Dermis microvascular lymphatic vessel endothelial cell (primary cell): ENCODE measurements around the gene SESN2. TPM values are rescaled to one million over a fixed set of nuclear protein-coding genes. Genes with fewer than 3 reads are reported as not detected.

Experiments
- DNase-seq, 2 donors: peaks; one replicate each; pipeline versions ENCODE4 v3.0.0 to v3.0.0-alpha.2; 2010; ENCODE audit warnings: low read depth in 2 of 2
- total RNA-seq: library from RNA; depleted of rRNA; stranded (reverse); fragments of >200 nt; gene quantifications from 2 replicates; pipeline ENCODE4 v1.2.1, GENCODE V29; 2014

Gene SESN2, protein sequence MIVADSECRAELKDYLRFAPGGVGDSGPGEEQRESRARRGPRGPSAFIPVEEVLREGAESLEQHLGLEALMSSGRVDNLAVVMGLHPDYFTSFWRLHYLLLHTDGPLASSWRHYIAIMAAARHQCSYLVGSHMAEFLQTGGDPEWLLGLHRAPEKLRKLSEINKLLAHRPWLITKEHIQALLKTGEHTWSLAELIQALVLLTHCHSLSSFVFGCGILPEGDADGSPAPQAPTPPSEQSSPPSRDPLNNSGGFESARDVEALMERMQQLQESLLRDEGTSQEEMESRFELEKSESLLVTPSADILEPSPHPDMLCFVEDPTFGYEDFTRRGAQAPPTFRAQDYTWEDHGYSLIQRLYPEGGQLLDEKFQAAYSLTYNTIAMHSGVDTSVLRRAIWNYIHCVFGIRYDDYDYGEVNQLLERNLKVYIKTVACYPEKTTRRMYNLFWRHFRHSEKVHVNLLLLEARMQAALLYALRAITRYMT
- total RNA-seq, result 6.4 and 9.0 TPM in 2 replicates

DNA sequence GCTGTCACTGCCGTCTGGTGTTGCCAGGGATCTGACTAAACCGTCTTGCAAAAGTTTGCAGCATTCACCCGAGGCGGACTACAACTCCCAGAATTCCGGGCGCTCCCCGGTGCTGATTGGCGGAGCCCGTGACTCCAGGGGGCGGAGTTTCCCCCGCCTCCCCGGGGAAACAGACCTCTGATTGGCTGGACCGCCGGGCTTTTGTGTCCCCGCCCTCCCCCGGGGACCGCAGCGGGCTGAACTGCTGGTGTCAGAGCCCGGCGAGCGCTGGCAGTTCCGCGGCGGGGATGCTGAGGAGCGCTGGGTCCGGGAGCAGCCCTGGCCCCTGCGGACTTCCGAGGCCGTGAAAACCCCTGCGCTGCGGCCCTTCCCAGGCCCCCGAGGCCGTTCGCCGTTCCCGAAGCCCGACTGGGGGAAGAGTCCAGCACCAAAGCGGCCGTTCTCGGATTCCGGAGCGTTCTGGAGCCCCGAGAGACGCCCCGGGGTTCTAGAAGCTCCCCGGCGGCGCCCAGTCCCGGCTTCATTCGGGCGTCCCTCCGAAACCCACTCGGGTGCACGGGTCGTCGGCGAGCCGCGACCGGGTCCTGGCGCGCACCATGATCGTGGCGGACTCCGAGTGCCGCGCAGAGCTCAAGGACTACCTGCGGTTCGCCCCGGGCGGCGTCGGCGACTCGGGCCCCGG is at the start of gene SESN2:
Gene SESN2 (plus strand): TSS at position 267 of the 682 bp plus-strand sequence. CDS start 330 bp downstream, at position 597.
- DNase-seq, result peak; percentile 87 to 98

DNA sequence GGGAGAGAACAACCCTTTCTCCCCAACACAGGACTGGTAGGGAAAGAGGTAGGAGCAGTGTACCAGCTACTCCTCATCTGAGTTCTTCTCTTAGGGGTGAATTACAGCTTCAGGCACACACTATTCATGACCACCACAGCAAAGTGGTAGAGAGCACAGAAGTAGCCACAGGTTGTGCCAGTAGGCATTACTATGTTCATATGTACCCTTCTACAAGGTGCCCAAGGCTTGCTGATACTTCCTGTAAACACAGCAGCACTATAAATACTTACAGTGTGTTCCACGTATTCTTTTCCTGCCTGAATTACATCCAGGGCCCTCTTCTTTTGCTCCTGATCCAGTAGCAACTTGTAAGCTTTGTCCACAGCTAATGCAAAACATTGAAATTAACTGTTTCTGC is 49.6 kb upstream of the SESN2 start:
- DNase-seq, result no peak

DNA sequence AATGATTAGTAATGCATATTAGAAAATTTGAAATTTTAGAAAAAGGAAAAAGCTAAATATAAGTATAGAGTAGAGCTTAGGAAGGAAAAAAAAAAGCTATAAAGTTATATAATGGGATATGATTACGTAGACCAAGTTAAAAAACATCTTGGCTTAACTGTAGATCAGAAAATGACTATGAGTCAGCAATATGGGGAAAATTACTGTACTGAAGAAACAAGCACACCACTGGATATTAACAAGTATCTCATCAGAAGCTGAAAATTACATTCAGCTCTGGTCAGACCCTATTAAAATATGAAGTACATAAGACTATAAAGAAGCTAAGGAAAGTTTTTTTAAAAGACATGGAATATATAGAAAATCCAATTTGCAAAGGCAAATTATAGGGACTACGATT is 46.0 kb upstream of the SESN2 start:
- no peak for DNase-seq

DNA sequence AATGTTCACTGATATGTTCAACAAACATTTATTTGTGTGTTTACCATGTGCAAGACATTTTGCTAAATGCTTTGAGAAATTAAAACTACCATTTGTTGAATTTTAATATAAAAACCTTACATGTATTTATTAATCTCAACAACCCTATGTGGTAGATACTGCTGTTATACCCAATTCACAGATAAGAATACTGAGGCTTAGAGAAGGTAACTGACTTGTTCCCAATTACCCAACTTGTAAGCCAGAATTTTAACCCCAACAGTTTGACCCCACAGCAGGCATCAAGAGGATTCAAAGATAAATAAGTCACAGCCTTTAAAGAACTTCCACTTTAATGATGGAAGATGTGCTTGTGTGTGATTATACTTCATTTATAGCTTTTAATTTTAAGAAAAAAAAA is 30.2 kb upstream of the SESN2 start:
- DNase-seq, result no peak

DNA sequence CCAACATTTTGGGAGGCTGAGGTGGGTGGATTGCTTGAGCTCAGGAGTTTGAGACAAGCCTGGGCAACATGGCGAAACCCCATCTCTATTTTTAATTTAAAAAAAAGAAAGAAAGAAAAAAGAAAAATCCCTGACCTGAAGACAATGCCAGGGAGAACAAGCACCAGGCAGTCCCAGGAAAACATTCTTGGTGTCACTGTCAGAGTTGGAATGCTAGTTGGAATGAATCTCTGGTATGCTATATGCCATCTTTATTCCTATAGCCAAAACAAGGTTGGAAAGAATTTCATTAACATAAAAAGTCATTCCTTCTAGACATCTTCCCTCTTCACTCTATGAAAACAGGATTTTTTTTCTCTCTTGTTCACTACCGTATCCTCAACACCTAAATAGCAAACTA is 29.3 kb upstream of the SESN2 start:
- DNase-seq, result no peak

DNA sequence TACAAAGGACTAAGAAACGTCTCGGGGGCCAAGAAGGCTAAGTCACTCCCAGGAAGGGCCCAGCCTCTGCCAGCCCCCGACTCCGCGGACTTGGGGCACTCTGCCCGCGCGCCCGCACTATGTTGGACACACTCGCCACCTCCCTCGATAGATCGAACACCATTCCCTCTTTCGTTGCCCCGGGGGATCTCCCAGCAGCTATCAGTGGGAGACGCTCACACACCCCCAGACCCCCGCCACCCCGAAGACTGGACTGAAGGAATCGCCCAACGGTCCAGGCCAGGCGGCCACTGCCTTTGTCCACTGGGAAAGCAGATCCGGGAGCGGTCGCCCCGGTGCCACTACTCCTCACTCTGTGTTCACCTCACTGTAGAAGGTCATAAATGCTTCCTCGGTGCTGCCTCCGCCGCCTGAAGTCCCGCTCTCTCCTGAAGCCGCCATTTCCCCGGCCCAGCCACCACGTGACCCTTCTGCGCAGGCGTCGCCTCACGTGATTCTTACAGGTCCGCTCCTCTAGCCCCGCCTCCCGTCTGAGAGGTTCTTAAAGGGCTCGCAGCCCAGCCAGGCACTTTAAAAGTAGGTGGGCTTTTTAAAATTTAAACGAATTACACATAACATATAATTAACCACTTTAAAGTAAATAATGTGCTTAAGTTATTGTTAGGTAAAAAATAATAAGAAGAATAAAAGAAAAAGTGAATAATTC is 26.6 kb upstream of the SESN2 start, which contains the start of gene DNAJC8:
Gene DNAJC8 (minus strand): TSS at position 472 of the 706 bp plus-strand sequence. CDS start 31 bp downstream, at position 441.
- DNase-seq, result peak; percentile 74 to 95

DNA sequence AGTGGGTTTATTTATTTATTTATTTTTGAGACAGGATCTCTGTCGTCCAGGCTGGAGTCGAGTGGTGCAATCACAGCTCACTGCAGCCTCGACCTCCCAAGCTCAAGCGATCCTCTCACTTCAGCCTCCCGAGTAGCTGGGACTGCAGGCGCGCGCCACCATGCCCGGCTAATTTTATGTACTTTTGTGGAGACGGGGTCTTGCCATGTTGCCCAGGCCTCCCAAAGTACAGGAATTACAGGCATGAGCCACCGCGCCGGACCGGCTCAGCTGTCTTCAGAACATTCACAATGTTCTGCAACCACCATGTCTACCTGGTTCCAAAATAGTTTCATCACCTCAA is 26.1 kb upstream of the SESN2 start:
- DNase-seq, result no peak

DNA sequence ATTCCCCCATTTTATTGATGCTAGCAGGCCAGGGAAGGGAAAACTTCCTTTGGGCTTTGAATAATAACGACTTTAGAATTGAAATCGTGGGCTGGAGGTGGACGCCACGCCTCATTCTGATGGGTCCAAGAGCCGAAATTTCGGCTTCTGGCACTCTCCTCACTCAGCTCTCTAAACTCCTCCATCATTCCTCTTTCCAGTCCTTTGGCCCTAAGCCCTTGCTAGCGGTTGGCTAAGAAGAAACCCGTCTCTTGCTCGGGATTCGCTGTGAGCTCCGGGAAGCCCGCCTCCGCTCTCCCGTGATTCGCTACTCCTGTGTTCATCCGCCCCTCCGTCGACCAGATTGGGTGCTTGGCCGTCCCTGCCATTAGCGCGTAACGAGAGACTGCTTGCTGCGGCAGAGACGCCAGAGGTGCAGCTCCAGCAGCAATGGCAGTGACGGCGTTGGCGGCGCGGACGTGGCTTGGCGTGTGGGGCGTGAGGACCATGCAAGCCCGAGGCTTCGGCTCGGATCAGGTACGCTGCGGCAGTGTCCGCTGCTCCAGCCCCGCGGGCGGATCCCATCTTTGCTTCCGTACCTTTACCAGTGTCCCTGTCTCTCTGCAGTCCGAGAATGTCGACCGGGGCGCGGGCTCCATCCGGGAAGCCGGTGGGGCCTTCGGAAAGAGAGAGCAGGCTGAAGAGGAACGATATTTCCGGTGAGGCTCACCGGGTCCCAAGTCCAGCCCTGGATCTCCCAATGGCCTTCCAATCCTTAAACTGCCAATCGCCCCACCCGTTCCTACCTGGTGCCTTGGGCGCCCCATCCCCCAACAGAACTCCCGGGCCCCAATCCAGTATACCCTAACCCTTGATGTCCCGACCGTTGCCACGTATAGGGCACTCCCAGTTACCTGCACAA is 23.3 kb upstream of the SESN2 start, which contains the start of gene ATP5IF1:
Gene ATP5IF1 (plus strand): TSS at position 370 of the 901 bp plus-strand sequence. CDS start 60 bp downstream, at position 430.
- peak; percentile 95 to 98 for DNase-seq

DNA sequence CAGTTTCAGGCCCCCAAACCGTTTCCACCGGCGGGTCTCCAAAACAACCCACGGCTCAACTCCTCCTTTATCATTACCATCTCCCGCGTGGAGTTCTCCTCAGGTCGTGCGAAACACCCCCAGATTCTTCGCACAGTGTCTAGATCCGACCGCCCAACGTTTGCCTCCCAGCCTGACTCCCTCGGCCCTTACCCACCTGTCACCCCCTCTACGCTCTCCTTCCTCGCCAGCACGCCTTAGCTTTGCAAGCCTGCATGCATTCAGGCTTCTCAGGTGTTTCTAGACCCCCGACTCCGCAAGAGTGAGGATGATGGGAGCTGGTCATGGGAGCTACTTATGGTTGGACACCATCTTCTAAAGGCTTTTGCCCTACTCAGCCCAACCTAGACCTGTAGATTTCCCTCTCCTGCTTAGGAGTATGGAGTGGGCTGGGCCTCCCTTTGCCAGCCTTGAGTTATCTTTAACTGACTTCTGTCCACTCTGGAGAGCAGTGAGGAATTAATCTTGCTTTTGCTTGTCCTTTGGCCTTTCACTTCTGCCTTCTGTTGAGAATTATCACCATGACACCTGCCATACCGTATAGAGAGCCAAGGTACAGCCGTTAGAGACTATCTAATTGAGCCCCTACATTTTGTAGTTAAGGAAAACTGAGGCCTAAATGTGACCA is 22.5 kb upstream of the SESN2 start:
- peak in 1 of 2 donors; percentile 3 for DNase-seq

DNA sequence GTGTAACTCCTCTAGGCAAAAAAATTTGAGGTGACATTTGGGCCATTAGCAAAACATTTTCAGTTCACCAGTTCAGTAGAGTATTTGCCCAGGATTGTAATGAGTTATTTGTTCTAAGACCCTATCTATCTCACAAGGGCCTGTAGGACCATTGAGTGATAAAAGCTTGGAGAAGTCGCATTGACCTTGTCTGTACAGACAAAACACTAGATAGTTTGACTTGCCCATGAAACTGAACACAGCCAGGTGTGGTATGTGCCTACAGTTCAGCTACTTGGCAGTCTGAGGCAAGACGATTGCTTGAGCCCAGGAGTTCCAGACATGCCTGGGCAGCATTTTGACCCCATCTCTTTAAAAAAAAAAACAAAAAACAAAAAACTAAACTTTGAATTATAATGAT is 20.3 kb upstream of the SESN2 start:
- no peak for DNase-seq

DNA sequence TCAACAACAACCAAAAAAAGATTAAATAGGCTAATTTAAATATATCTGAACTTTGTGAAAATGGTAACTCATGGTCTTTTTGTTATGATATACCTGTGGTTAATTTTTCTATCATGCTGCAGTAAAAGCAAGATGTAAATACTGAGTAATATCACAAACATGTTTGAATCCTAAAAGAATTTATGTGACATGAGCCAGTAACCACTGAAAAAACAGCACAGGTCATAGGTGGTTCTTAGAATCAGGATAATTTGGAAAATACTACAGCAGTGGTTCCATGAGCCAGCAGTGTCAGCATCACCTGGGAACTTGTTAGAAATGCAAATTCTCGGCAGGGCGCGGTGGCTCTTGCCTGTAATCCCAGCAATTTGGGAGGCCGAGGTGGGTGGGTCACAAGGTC is 19.3 kb upstream of the SESN2 start:
- DNase-seq, result no peak

DNA sequence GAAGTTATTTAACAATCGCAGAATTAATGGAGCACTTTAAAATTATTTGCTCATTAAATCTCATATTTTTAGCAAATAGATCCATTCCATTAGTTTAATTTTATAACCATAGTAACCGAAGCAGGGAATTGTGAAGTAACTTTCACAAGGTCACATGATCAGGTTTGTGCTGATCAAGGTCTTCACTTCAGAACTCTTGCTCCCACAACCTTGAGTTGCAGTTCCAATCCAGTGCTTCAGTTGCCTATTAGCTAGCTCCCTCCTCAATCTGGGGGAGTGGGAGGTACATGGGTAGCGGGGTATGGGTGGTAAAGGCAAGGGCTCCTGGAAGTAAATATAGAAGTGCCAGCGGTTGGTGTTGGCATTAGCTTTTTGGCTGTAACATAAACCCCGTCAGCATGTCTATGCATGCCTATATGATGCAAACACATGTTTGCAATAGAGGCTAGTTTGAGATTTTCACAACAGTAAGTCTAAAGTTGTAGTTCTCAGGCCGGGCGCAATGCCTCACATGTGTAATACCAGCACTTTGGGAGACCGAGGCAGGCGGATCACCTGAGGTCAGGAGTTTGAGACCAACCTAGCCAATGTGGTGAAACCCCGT is 17.6 kb upstream of the SESN2 start:
- DNase-seq, result no peak

DNA sequence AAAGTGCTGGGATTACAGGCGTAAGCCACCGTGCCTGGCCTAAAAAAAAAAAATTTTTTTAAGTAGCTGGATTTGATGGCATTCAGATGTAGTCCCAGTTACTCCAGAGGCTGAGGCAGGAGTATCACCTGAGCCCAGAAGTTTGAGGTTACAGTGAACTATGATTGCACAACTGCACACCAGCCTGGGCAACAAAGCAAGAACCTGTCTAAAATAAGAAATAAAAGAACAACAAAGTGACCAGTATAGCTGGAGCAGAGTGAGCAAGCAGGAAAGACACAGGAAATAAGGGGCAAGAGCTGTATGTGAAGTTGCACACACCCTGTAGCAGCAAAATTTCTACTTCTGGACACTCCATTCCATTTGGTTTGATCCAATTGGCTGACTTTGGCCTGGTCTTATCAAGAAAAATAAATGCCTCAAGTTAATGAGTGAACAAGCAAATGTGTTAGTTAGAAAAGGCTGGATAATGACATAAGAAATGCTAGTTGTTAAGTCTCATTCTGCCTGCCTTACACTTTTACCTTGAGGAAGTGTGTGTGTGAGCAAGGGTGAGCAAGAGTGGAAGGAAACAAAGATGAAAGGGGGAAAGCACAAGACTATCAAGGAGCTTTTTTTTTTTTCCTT is 15.5 kb upstream of the SESN2 start:
- peak in 1 of 2 donors; percentile 53 for DNase-seq

DNA sequence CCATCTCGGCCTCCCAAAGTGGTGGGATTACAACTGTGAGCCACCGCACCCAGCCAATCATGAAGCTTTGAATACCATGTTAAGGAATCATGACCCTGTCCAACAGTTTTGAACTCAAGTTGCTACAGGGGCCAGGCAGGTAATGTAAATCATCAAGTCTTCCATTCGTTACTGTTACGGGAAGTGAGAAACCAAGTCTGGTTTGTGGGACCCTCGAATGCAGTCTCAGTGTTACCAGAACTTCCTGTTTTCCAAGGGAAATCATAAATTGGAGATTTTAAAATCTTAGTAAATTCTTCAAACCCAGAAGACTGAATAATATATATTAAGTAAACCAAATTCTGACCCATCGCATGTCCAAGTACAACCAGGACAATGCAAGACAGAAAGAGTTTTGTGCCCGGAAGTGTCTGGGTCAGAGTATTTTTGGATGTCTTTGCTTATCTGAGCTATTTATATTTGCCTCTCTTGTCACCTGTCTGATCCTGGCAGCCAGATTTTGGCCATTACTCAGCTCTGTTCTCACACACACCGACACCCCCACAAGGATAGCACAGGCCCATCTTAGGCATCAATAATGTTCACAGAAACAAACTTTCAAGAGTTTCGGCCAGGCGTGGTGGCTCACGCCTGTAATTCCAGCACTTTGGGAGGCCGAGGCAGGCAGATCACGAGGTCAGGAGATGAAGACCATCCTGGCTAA is 14.6 kb upstream of the SESN2 start:
- no peak for DNase-seq

DNA sequence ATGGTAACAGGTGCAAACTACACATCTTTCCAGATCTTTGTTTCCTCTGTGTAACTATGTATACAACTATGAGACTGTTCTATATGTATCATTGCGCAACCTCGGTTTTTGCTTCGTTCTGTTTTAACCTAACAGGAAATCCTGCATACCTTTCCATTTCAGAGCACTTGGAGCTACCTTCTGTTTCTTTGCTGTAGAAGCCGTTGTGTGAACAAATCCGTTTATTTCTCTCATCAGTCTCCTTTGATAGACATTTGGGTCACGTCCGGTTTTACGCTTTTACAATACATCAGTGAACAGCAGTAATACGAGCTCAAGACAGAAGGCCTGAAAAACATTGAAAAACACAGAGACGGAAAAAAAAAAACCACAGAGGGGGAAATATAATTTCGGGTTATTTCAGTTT is 12.9 kb upstream of the SESN2 start:
- peak; percentile 11 to 58 for DNase-seq

DNA sequence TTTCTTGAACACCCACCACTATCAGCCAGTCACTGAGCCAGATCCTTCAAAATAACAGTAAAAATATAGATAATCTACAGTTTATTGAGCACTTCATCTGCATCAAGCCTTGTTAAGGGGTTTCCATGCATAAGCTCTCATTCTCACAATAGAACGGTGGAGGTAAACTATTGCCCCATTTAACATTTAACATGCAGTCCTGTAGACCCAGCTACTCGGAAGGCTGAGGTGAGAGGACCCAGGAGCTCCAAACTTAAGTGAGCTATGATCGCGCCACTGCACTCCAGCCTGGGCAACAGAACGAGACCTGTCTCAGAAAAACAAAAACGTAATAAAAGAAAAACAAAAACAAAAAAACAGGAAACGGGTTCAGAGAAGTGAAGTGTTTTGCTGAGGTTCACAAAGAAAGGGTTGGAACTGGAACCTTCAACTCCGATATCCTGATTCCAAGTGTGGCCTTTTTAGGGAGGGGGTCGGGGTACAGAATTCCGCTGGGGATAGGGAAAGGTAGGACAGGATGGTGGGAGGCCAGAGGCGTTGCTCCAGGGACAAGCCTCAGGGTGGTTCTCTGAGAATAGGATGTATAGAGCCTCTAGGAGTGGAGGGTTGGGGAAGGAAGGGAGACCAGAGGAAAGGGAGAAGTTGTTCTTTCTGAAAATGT is 11.6 kb upstream of the SESN2 start:
- DNase-seq, result no peak

DNA sequence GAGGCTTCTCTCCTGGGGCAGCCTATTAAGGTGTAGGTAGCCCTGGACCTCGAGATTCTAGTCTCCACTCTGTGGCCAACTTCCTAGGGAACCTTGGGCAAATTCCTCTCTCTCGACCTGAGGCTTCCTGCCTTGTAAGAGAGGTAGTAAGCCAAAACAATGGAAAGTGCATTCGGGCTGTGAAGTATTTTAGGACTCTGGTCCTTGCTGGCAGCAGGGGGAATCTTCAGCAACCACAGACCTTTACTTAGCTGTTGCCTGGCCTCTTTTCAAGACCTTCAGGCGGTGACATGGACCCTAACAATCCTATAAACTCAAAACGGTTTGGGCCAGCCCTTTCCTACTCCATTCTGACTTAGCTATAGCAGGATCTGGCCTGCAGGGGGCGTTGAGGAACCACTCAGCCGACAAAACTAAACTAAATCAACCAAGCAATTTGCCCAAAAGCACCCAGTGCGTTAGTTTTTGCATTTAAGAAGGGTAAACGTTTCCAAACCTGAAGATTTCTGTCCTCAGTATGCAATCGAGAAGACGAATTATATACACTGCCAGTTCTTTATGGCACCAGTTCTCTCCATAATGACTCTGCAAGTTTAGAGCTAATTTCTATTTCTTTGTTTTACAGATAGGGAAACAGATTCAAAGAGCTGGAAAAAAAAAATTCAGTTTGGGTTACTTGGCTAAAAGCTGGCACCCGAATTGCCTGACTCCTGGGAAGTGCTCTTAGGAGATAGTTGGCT is 10.9 kb upstream of the SESN2 start:
- peak; percentile 49 to 77 for DNase-seq
